Posterior cingulate gyrus (tissue), 11 donors: ENCODE measurements around the gene RPUSD3.
"Not testable (repeated sequence)": the region's sequence is repeated elsewhere in the genome, so short reads cannot be mapped to it uniquely, and the experiment has no call there.

ENCODE experiments used
- DNase-seq, 10 donors: peaks; one replicate each; pipeline versions ENCODE4 v3.0.0 to v3.0.0-alpha.2; 2020 to 2021; ENCODE audit warnings: mixed read lengths in 3 of 10
- intact Hi-C: fragments of 100-400 bp; cut with DNase I; formaldehyde crosslinking; loops from one replicate; pipeline ENCODE4 v1.15.1; 2023

RPUSD3 gene

GRCh38 chr3:9866639-9867038, 22.8 kb upstream of the RPUSD3 start:
- DNase-seq = no peak

GRCh38 chr3:9865125-9865637, 21.4 kb upstream of the RPUSD3 start:
- DNase-seq = peak in 1 of 10 donors; percentile 62
- intact Hi-C loops = not testable (repeated sequence)

More at GRCh38 chr3:9866639-9867038, 22.8 kb upstream of the RPUSD3 start:
- intact Hi-C loops = no loop called here

GRCh38 chr3:9864200-9864927, 20.6 kb upstream of the RPUSD3 start:
- intact Hi-C loops = no loop called here
- peak in 9 of 10 donors; percentile 12 to 85 (median 39) for DNase-seq

GRCh38 chr3:9863058-9863772, 19.4 kb upstream of the RPUSD3 start:
- intact Hi-C loops = no loop called here
- peak in 1 of 10 donors; percentile 72 for DNase-seq

GRCh38 chr3:9862391-9863057, 18.7 kb upstream of the RPUSD3 start:
- DNase-seq = no peak
- intact Hi-C loops = no loop called here

GRCh38 chr3:9861626-9862130, 17.9 kb upstream of the RPUSD3 start:
- intact Hi-C loops = no loop called here
- peak in 2 of 10 donors; percentile 37 to 48 for DNase-seq

- intact Hi-C loops = no loop called here
- peak in 1 of 10 donors; percentile 33 for DNase-seq
Observed at GRCh38 chr3:9861201-9861600, 17.4 kb upstream of the RPUSD3 start.

GRCh38 chr3:9859530-9860025, 15.8 kb upstream of the RPUSD3 start:
- intact Hi-C loops = no loop called here
- DNase-seq = peak in 1 of 10 donors; percentile 45

- intact Hi-C loops = no loop called here
- peak in 2 of 10 donors; percentile 15 to 22 for DNase-seq
Observed at GRCh38 chr3:9855594-9855993, 11.8 kb upstream of the RPUSD3 start.

- DNase-seq = peak in 2 of 10 donors; percentile 12 to 16
- intact Hi-C loops = not testable (repeated sequence)
Observed at GRCh38 chr3:9854291-9854940, 10.6 kb upstream of the RPUSD3 start.

- intact Hi-C loops = no loop called here
- DNase-seq = peak in 2 of 10 donors; percentile 13 to 22
Observed at GRCh38 chr3:9852528-9852927, 8.7 kb upstream of the RPUSD3 start.

GRCh38 chr3:9851926-9852325, 8.1 kb upstream of the RPUSD3 start:
- intact Hi-C loops, DNase-seq: not testable (repeated sequence)

GRCh38 chr3:9851383-9851782, 7.6 kb upstream of the RPUSD3 start:
- peak in 3 of 10 donors; percentile 37 to 75 (median 49) for DNase-seq
- intact Hi-C loops = not testable (repeated sequence)

GRCh38 chr3:9848860-9849259, 5.1 kb upstream of the RPUSD3 start:
- intact Hi-C loops = loop anchor here (2.0 to 5.0 kb wide), 2 partner anchors 56 to 83 kb away; partner anchors contain the start of genes ARPC4, CRELD1 and TADA3
- peak in 1 of 10 donors; percentile 37 for DNase-seq

- DNase-seq = peak in 1 of 10 donors; percentile 14
- intact Hi-C loops = loop anchor here (2.0 to 5.0 kb wide), 2 partner anchors 55 to 84 kb away; partner anchors contain the start of genes ARPC4, CRELD1 and TADA3
Observed at GRCh38 chr3:9847870-9848269, 4.1 kb upstream of the RPUSD3 start.

GRCh38 chr3:9846931-9847488, 3.2 kb upstream of the RPUSD3 start:
- intact Hi-C loops = loop anchor here (5.0 kb wide), 1 partner anchor 85 kb away; the partner anchor contains the start of gene CRELD1
- peak in 3 of 10 donors; percentile 20 to 81 (median 57) for DNase-seq

GRCh38 chr3:9846231-9846630, 2.4 kb upstream of the RPUSD3 start:
- intact Hi-C loops = loop anchor here (5.0 kb wide), 1 partner anchor 86 kb away; the partner anchor contains the start of gene CRELD1
- DNase-seq = peak in 3 of 10 donors; percentile 52 to 61 (median 57)

GRCh38 chr3:9841015-9841414, 2.8 kb downstream of the RPUSD3 start:
- peak in 1 of 10 donors; percentile 1 for DNase-seq
- intact Hi-C loops = loop anchor here (5.0 kb wide), 1 partner anchor 51 kb away; the partner anchor contains the start of gene JAGN1

- peak in 3 of 10 donors; percentile 1 to 57 (median 26) for DNase-seq
- intact Hi-C loops = no loop called here
Observed at GRCh38 chr3:9838856-9839255, 5.0 kb downstream of the RPUSD3 start.
